HG02588 (cell line): ENCODE results near the gene CLMN.
"Not testable (repeated sequence)": the region's sequence is repeated elsewhere in the genome, so short reads cannot be mapped to it uniquely, and the experiment has no call there.

ENCODE experiments used
- ATAC-seq: cut with Tn5 transposase; IDR thresholded peaks from one replicate; pipeline ENCODE4 v1.9.1; 2021; ENCODE audit warnings: mild to moderate bottlenecking, moderate library complexity; ENCODE audit not compliant: unreplicated experiment

CLMN gene

DNA sequence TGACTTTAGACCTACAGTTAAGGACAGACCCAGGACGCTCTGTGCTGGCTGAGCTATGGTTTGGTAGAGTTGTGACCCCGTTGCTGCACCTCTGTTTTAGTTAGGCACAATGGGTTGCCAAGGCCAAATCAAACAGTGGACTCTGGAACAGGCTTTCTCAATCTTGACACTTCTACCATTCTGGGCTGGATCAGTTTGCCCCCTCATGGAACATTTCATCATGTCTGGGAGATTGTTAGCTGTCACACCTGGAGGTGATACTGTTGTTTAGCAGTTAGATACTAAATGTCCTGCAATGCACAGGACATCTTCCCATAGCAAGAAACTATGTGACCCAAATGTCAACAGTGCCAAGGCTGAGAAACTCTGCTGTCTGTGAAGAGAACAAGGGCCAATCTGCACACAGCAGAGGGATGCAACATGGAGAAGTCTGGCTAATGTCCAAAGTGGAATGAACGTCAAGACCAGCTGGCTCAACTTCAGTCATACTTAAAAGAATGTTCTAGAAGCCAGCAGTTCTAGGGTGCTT lies 96.8 kb downstream of the CLMN start:
- no peak for ATAC-seq

- no peak for ATAC-seq
Measured at GRCh38 chr14:95222151-95222631, 97.5 kb downstream of the CLMN start.

- ATAC-seq, result no peak
Measured at GRCh38 chr14:95221531-95221930, 98.2 kb downstream of the CLMN start.

DNA sequence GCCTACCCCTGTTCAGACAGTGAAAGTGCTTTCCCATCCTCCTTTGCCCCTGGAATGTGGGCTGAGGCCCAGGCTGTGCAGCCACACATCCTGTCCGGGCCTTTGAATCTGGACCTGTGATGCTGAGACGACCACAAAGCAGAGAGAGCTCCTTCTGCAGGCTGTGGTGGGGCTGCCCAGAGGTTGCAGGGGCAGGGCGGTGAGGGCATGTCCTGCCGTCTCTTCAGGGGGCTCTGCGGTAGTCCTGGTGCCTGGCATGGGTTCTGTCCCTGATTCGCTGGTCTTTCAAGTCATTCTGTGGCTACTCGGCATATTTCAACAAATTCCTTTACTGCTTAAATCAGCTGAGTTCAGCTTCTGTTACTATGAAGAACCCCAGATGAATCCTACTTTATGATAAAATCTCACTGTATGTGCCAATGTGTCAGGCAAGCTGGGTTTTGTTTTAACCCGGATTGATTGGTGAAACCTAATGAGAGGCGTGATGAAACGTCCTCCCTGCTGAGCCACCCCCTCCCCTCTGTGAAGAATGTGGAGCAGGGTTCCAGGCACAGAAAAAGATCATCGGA lies 99.0 kb downstream of the CLMN start:
- no peak for ATAC-seq

GRCh38 chr14:95218472-95219193 lies 101.1 kb downstream of the CLMN start:
- no peak for ATAC-seq

DNA sequence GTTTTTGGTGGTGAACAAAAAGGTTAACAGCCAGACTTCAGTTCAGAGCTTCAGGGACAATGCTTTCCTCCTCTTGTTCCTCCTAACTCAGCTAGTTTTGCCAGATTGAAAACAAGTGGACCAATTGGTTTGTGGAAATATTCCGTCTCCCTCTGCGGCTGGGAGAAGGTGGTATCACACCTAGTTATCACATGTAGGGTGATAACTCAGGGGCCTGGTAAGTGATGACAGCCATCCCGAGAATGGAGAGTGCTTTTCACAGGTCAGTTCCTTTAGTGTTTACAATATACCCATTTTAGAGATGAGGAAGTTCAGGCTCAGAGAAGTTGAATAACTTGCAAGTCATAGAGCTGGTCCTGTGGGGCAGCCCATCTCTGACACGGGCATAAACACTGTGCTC lies 101.7 kb downstream of the CLMN start:
- no peak for ATAC-seq

GRCh38 chr14:95217391-95217900 lies 102.3 kb downstream of the CLMN start:
- no peak for ATAC-seq

DNA sequence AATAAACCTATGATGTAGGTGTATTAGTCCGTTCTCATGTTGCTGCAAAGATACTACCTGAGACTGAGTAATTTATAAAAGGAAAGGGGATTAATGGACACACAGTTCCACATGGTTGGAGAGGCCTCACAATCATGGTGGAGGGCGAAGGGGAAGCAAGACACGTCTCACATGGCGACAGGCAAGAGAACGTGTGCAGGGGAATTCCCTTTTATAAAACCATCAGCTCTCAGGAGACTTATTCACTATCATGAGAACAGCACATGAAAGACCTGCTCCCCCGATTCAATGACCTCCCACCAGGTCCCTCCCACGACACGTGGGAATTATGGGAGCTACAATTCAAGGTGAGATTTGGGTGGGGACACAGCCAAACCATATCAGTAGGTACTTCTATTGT lies 103.7 kb downstream of the CLMN start:
- ATAC-seq, result no peak

DNA sequence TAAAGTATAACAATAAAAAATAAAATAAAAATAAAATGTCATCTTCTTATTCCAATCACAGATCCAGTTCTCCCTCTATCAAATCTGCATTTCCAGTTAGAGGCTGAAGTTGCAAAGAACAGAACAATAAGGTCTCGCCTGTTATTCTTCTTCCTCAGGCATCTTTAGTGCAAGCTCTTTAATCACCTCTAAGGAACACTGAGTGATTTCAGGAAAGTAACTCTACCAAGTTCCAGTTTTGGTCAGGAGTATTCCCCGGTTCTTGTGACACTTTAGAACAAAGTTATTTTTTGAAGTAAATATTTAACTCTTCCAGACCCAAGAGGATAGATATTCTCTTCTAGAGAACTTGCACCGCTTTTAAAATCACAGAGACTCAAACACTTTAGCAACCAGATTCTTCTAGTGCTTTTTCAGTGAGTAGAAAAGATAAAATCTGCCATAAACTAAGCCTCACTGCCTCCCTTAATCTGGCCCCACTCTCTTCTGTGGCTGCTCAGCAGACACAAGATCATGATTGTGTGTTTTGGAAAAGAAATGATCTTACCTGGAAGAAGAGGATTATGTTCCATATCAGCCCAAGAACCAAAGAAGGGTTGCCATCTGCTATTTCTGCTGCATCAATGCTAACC lies 104.5 kb downstream of the CLMN start:
- no peak for ATAC-seq

GRCh38 chr14:95213774-95214173 lies 105.9 kb downstream of the CLMN start:
- ATAC-seq, result no peak

DNA sequence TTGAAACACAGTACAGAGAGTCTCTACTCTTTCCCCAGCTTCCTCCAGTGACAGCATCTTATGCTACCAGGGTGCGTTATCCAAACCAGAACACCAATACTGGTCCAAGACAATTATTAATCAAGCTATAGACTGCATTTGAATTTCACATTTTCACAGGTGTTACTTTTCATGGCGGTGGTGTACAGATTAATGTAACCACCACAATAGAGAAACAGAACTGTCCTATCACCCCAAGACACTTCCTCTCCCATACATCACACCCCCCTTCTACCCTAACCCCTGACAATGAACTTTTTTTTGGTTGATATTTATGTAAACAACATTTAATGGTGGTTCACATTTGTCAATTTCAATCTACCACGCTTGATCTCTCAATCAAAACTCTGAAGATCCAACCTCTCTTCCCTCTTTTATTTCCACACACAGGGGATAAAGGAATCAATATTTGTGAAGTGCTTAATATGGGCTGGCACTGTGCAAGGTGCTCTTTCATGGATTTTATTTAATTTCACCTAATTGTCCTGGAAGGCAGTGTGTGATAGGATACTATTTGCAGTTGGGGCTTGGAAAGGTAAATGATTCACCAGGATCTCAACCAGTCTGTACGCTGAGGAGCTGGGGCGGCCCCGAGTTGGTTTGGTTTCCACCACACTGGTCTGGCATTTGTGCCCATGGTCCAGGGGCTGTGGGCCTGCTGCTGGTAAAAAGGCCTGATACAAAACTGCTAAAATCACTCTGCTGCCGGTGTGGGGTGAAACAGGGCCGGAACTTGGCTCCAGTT lies 107.8 kb downstream of the CLMN start:
- no peak for ATAC-seq

GRCh38 chr14:95210699-95211098 lies 109.0 kb downstream of the CLMN start:
- ATAC-seq, result no peak

DNA sequence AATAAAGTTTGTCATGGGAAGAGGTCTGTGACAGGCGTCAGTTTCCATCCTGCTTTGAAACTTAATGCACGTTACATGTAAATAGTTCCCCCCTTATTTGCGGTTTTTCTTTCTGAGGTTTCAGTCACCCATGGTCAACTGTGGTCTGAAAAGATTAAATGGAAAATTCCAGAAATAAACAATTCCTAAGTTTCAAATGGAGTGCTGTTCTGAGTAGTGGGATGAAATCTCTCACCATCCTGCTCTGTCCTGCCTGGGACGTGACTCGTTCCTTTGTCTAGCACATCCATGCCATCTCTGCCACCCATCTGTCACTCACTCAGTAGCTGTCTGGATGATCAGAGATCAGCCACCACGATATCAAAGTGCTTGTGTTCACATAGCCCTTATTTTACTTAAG lies 111.1 kb downstream of the CLMN start:
- ATAC-seq, result no peak

- no peak for ATAC-seq
Measured at GRCh38 chr14:95207475-95208233, 112.1 kb downstream of the CLMN start.

GRCh38 chr14:95206534-95206933 lies 113.2 kb downstream of the CLMN start:
- no peak for ATAC-seq

DNA sequence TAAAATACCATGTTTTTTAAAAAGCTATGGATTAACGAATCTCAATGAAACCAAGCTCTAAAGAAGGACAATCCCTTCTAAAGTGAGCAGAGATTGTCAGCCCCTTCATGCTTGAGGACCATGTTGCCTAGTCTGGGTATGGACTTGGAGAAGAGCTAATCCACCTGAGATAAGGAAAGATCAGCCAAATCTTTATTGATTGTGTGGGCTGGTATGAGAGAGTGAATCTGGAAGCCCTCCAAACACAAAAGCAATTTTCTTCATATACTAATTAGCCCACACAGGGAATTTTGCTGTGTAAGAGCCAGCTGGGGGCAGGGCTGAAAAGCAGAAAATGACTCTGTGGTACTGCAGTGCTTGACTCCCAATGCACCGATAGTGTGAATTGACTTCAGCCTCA lies 115.0 kb downstream of the CLMN start:
- no peak for ATAC-seq

DNA sequence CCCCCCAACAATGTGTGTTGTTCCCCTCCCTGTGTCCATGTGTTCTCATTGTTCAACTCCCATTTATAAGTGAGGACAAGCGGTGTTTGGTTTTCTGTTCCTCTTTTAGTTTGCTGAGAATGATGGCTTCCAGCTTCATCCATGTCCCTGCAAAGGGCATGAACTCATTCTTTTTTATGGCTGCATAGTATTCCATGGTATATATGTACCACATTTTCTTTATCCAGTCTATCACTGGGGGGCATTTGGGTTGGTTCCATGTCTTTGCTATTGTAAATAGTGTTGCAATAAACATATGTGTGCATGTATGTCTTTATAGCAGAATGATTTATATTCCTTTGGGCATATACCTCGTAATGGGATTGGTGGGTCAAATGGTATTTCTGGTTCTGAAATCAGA lies 118.0 kb downstream of the CLMN start:
- not testable (repeated sequence) for ATAC-seq

DNA sequence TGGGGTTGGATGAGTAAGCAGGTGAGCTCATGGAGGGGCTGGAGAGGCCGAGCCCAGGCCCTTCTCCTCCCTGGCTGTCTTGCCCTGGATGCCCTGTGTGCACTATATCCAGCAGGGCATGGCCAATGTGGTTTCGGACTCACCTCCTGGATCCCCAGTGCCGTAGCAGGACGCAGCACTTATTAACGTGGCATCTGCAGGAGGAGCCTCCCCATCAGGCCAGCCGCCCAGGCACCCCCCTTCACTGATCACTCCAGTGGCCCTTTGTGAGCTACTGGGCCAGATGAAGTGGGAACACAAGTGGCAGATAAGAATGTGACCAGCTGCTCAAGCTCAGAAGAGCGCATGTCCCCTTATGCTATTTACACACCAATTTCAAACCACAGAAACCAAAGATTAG lies 119.3 kb downstream of the CLMN start:
- no peak for ATAC-seq

GRCh38 chr14:95199298-95199983 lies 120.3 kb downstream of the CLMN start:
- ATAC-seq, result no peak

- no peak for ATAC-seq
Measured at GRCh38 chr14:95198320-95198719, 121.4 kb downstream of the CLMN start.
